HPDE6-E6E7 (cell line): ENCODE data around the gene MAN1B1.
"Not testable (repeated sequence)": the region's sequence is repeated elsewhere in the genome, so short reads cannot be mapped to it uniquely, and the experiment has no call there.

Source experiments
- DNase-seq: peaks from one replicate; pipeline ENCODE4 v3.0.0; 2011; ENCODE audit warnings: missing footprints; ENCODE audit errors: extremely low spot score

Gene MAN1B1

GRCh38 chr9:137110147-137110910 is 23.5 kb downstream of the MAN1B1 start:
- no peak for DNase-seq

GRCh38 chr9:137110911-137111787 is 24.4 kb downstream of the MAN1B1 start:
- DNase-seq: no peak

- no peak for DNase-seq
Observed at GRCh38 chr9:137111788-137112563, 25.2 kb downstream of the MAN1B1 start.

GRCh38 chr9:137112564-137113384 is 26.0 kb downstream of the MAN1B1 start:
- no peak for DNase-seq

- no peak for DNase-seq
Observed at GRCh38 chr9:137113385-137114159, 26.8 kb downstream of the MAN1B1 start.

- no peak for DNase-seq
Observed at GRCh38 chr9:137114220-137114612, 27.4 kb downstream of the MAN1B1 start.

- DNase-seq: peak; percentile 47
Observed at GRCh38 chr9:137114613-137115393, 28.0 kb downstream of the MAN1B1 start, which contains the start of gene DPP7. TSS of gene DPP7 (minus strand) at chr9:137114733. CDS start at chr9:137114713, 20 bp downstream.

- DNase-seq: no peak
Observed at GRCh38 chr9:137115394-137116026, 28.7 kb downstream of the MAN1B1 start.

- no peak for DNase-seq
Observed at GRCh38 chr9:137116027-137116507, 29.3 kb downstream of the MAN1B1 start.

GRCh38 chr9:137116728-137117127 is 29.9 kb downstream of the MAN1B1 start:
- no peak for DNase-seq

- no peak for DNase-seq
Observed at GRCh38 chr9:137117269-137117731, 30.5 kb downstream of the MAN1B1 start.

- DNase-seq: not testable (repeated sequence)
Observed at GRCh38 chr9:137118092-137118603, 31.4 kb downstream of the MAN1B1 start.

- not testable (repeated sequence) for DNase-seq
Observed at GRCh38 chr9:137121927-137122795, 35.4 kb downstream of the MAN1B1 start.

GRCh38 chr9:137122796-137123467 is 36.1 kb downstream of the MAN1B1 start:
- DNase-seq: not testable (repeated sequence)

GRCh38 chr9:137123468-137123837 is 36.7 kb downstream of the MAN1B1 start:
- DNase-seq: no peak

- DNase-seq: not testable (repeated sequence)
Observed at GRCh38 chr9:137123952-137124462, 37.2 kb downstream of the MAN1B1 start.

- DNase-seq: no peak
Observed at GRCh38 chr9:137126786-137127185, 40.0 kb downstream of the MAN1B1 start.
